NCI-H226 (cell line): ENCODE data around the gene KCNG4.
"Not testable (repeated sequence)": the region's sequence is repeated elsewhere in the genome, so short reads cannot be mapped to it uniquely, and the experiment has no call there.

ENCODE experiments used
- DNase-seq: peaks from one replicate; pipeline ENCODE4 v3.0.0-alpha.2; 2015

The KCNG4 gene

GRCh38 chr16:84204551-84204950 is 35.3 kb downstream of the KCNG4 start:
- not testable (repeated sequence) for DNase-seq

- no peak for DNase-seq
Observed at GRCh38 chr16:84199861-84200260, 40.0 kb downstream of the KCNG4 start.

GRCh38 chr16:84199097-84199496 is 40.7 kb downstream of the KCNG4 start:
- DNase-seq = no peak

GRCh38 chr16:84198401-84198800 is 41.4 kb downstream of the KCNG4 start:
- no peak for DNase-seq

- DNase-seq = no peak
Observed at GRCh38 chr16:84197466-84198128, 42.2 kb downstream of the KCNG4 start.

- no peak for DNase-seq
Observed at GRCh38 chr16:84196727-84197394, 43.0 kb downstream of the KCNG4 start.

- no peak for DNase-seq
Observed at GRCh38 chr16:84196101-84196500, 43.7 kb downstream of the KCNG4 start.

GRCh38 chr16:84195201-84196093 is 44.4 kb downstream of the KCNG4 start:
- DNase-seq = no peak

GRCh38 chr16:84194470-84195200 is 45.2 kb downstream of the KCNG4 start:
- DNase-seq = no peak

- no peak for DNase-seq
Observed at GRCh38 chr16:84194018-84194417, 45.8 kb downstream of the KCNG4 start.

- no peak for DNase-seq
Observed at GRCh38 chr16:84193480-84193879, 46.3 kb downstream of the KCNG4 start.

GRCh38 chr16:84191466-84191865 is 48.3 kb downstream of the KCNG4 start:
- DNase-seq = no peak

GRCh38 chr16:84190731-84191388 is 49.0 kb downstream of the KCNG4 start, which contains the start of gene ADAD2:
TSS of gene ADAD2 (plus strand) at chr16:84191157. CDS start at chr16:84191231, 74 bp downstream.
- DNase-seq = no peak

- DNase-seq = peak; percentile 79
Observed at GRCh38 chr16:84186685-84187437, 53.0 kb downstream of the KCNG4 start, which contains the start of gene TAF1C. TSS of gene TAF1C (minus strand) at chr16:84187057. CDS start at chr16:84184988, 2,069 bp downstream.

- no peak for DNase-seq
Observed at GRCh38 chr16:84184775-84185174, 55.0 kb downstream of the KCNG4 start.

- no peak for DNase-seq
Observed at GRCh38 chr16:84183911-84184591, 55.8 kb downstream of the KCNG4 start.

GRCh38 chr16:84183572-84183875 is 56.3 kb downstream of the KCNG4 start:
- no peak for DNase-seq

- DNase-seq = no peak
Observed at GRCh38 chr16:84182680-84183571, 56.9 kb downstream of the KCNG4 start.

- DNase-seq = no peak
Observed at GRCh38 chr16:84182104-84182503, 57.7 kb downstream of the KCNG4 start.
